NCI-H446 (cell line): ENCODE data around the gene SPDYC.

ENCODE experiments used
- DNase-seq, 2 experiments: peaks; one replicate each; lab custom pipeline; 2025; lab: John Stamatoyannopoulos, UW

The SPDYC gene

GRCh38 chr11:65206901-65207300 is 36.9 kb downstream of the SPDYC start:
- DNase-seq = no peak

- DNase-seq = no peak
Measured at GRCh38 chr11:65207918-65208784, 38.1 kb downstream of the SPDYC start.

GRCh38 chr11:65208785-65209710 is 39.0 kb downstream of the SPDYC start:
- no peak for DNase-seq

GRCh38 chr11:65209711-65210360 is 39.8 kb downstream of the SPDYC start:
- DNase-seq = no peak

GRCh38 chr11:65210361-65210731 is 40.3 kb downstream of the SPDYC start:
- DNase-seq = no peak

GRCh38 chr11:65210748-65211147 is 40.7 kb downstream of the SPDYC start:
- no peak for DNase-seq

GRCh38 chr11:65211293-65212105 is 41.5 kb downstream of the SPDYC start:
- no peak for DNase-seq

GRCh38 chr11:65212226-65212801 is 42.3 kb downstream of the SPDYC start:
- no peak for DNase-seq

- no peak for DNase-seq
Measured at GRCh38 chr11:65213322-65214211, 43.5 kb downstream of the SPDYC start.

- no peak for DNase-seq
Measured at GRCh38 chr11:65214212-65214845, 44.3 kb downstream of the SPDYC start.

- DNase-seq = no peak
Measured at GRCh38 chr11:65215441-65216076, 45.5 kb downstream of the SPDYC start.

- no peak for DNase-seq
Measured at GRCh38 chr11:65216830-65217229, 46.8 kb downstream of the SPDYC start.

GRCh38 chr11:65217441-65218423 is 47.7 kb downstream of the SPDYC start:
- no peak for DNase-seq

- no peak for DNase-seq
Measured at GRCh38 chr11:65218446-65218845, 48.4 kb downstream of the SPDYC start.

- no peak for DNase-seq
Measured at GRCh38 chr11:65219930-65220213, 49.8 kb downstream of the SPDYC start.

- DNase-seq = no peak
Measured at GRCh38 chr11:65221026-65221425, 51.0 kb downstream of the SPDYC start.
